Measurements from ENCODE around the gene HACD3.
A peak's percentile ranks its signal among the peaks of the same experiment; 100 is the strongest.
"Not testable (repeated sequence)": the region's sequence is repeated elsewhere in the genome, so short reads cannot be mapped to it uniquely, and the experiment has no call there.

Gene HACD3

GRCh38 chr15:65530318-65531111 lies at the start of gene HACD3:
Gene HACD3 (plus strand): TSS chr15:65530463. CDS start chr15:65530632, 169 bp downstream.
- DNase-seq = peak; percentile 85

GRCh38 chr15:65484876-65485275 lies 45.4 kb upstream of the HACD3 start:
- DNase-seq = no peak

DNA sequence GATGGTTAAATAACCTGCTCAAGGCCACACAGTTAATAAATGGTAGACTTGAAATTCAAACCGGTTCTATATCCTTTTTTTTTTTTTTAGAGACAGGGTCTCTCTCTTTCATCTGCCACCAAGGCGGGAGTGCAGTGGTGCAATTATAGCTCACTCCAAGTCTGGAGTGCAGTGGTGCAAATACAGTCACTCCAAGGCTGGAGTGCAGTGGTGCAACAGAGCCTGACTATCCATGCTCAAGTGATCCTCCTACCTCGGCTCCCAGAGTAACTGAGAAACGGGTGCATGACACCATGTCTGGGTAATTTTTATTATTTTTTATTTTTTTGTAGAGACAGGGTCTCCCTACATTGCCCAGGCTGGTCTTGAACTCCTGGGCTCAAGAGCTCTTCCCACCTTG lies 36.2 kb upstream of the HACD3 start:
- DNase-seq = no peak

GRCh38 chr15:65509321-65509720 lies 20.9 kb upstream of the HACD3 start:
- DNase-seq = no peak

DNA sequence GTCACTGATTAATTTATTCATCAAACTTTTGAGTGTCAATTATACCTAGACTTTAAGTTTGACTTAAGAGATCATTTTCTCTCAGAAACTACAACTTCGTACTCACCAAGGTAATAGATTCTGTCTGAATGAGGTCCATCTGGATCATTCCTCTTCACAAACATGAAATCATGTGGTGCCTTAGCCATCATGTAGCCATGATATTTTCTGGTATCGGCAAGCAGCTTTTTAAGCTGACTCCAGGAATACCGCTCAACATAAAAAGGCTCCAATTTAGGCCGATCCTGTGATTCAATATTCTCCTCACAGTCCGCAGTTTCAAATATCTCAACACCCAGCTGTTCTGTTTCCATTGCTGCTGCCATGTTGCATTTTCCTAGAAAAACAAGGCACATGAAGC lies 18.1 kb upstream of the HACD3 start:
- DNase-seq = no peak

GRCh38 chr15:65512807-65513416 lies 17.4 kb upstream of the HACD3 start:
- DNase-seq = no peak

DNA sequence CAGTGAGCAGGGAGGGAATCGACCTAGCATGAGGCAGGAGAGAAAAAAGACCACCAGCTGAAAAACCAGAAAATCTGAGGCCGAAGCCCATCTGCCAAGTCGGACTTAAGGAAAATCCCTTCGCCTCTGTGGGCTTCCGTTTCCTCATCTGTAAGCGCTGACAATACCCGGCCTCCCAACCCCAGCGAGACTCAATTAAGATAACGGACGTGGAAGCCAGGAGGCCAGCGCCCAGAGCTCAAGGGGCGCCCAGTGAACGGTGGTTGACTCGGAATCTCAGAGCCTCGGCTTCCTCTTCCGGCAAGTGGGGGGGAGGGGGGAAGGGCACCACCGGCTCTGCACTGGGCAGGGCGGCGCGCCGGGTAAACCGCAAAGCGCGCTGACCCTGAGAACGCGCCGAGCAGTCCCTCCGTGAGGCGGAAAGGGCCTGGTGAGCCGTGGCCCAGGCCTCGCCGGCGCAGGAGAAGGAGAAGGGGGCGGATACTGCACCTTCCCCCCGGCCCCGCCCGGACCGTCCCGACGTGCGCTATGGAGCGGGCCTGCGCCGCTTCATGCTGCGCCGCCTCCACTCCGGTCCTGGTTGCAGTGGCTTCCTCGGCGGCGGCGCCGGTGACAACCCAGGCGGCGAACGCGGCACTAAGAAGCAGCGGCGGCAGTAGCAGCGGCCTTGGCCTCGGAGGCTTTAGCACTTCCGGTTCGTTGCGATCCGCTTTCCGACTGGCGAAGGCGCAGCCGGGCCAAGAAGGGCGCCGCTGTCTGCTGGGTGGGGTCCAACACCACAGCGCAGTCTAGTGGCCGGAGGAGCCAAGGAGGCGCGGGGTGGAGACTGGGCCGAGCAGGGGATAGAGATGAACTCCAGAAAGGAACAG lies 13.0 kb upstream of the HACD3 start, which contains the start of gene DPP8:
DPP8 (minus strand) TSS at position 693 of the 869 bp plus-strand sequence. CDS start 5,136 bp downstream, outside the sequence.
- peak; percentile 92 for DNase-seq

GRCh38 chr15:65517866-65518207 lies 12.4 kb upstream of the HACD3 start:
- no peak for DNase-seq

DNA sequence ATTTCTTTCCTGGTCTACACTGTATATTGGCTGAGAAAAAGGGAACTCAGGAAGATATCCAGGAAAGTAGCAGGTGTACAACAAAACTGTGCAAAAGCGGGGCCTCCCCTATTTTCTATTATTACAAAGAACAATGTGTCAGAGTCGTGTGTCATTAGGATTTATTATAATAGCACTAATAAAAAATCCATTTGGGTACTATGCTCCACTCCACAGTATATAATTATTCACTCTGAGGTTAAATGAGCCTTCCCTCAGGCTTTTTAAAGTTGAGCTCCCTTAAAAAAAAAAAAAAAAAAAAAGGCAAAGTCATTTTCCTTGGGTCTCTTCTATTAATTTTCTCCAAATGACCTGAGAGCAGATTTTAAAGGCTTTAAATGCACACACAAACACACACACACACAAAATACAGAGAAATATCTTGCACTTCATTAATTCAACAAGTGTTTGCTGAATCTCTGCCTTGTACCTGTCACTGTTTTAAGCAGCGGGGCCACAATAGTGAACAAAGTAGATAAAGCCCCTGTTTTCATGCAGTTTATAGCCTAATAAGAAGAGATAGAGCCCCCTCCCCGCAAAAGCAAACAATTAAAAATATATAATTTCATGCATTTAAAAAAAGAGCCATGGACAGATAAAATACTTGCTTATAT lies 11.5 kb upstream of the HACD3 start:
- no peak for DNase-seq

GRCh38 chr15:65521350-65521749 lies 8.9 kb upstream of the HACD3 start:
- no peak for DNase-seq

DNA sequence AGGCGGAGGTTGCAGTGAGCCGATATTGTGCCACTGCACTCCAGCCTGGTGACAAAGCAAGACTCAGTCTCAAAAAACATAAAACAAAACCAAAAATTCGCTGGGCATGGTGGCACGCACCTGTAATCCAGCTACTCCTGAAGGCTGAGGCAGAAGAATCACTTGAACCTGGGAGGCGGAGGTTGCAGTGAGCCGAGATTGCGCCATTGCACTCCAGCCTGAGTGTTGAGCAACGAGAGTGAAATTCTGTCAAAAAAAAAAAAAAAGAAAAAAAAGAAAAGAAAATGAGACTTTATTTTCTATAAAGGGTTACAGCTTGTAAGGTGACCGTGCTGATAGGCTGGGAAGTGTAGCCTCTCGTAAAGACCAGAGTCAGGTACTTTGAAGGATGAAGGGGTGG lies 6.0 kb upstream of the HACD3 start:
- DNase-seq = no peak

- DNase-seq = no peak
Observed at GRCh38 chr15:65525622-65526021, 4.6 kb upstream of the HACD3 start.

DNA sequence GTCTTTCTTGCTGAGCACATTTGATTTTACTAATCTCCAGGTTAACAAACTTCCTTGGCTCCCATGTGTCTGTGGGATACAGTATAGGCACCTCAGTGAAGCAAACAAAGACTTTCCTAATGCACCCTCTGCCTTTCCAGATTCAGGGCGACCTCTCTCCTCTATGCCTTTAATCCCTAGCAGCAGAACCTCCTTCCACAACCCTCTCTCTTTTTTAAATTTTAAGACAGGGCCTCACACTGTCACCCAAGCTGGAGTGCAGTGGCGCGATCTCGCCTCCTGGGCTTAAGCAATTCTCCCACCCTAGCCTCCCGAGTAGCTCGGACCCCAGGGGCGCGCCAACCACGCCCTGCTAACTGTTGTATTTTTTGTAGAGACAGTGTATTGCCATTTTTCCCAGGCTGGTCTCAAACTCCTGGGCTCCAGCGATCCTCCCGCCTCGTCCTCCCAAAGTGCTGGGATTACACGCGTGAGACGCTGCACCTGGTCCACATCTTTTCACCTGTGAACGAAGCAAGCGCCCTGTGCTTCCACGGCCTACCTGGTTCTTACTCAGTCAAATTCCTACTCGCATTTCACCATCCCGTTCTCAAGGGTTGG lies 1.7 kb upstream of the HACD3 start:
- DNase-seq = no peak

- DNase-seq = no peak
Observed at GRCh38 chr15:65529762-65530317, 423 bp upstream of the HACD3 start.

DNA sequence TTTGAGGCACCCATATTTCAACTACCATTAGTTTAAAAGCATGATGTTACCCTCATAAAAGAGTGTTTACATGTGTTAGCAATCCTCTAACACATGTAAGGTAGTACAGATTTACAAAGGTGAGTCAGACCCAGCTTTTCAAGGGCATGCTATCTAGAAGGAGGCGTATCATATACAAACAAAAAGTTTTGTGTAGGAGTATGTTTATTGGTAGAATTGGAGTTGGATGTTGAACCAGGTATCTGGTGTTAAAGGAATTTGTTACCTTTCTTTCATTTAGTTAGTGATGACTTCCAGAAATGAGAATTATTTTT lies 2.4 kb downstream of the HACD3 start:
- DNase-seq = no peak

GRCh38 chr15:65533057-65533756 lies 2.9 kb downstream of the HACD3 start:
- no peak for DNase-seq

DNA sequence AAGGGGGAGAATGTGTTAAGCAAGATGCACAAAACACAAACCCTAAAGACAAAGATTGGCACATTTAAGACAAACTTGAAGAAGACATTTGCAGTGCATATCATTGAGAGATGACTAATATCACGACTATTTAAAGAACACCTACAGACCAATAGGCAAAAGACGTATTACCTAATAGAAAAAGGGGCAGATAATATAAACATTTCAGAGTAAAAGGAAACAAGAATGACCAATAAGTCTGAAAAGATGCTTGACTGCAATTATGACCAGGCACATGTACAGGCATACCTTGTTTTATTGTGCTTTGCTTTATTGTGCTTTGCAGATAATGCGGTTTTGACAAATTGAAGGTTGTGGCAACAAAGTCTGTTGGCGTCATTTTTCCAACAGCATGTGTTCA lies 4.9 kb downstream of the HACD3 start:
- DNase-seq = no peak

GRCh38 chr15:65540314-65540713 lies 10.1 kb downstream of the HACD3 start:
- DNase-seq = no peak

DNA sequence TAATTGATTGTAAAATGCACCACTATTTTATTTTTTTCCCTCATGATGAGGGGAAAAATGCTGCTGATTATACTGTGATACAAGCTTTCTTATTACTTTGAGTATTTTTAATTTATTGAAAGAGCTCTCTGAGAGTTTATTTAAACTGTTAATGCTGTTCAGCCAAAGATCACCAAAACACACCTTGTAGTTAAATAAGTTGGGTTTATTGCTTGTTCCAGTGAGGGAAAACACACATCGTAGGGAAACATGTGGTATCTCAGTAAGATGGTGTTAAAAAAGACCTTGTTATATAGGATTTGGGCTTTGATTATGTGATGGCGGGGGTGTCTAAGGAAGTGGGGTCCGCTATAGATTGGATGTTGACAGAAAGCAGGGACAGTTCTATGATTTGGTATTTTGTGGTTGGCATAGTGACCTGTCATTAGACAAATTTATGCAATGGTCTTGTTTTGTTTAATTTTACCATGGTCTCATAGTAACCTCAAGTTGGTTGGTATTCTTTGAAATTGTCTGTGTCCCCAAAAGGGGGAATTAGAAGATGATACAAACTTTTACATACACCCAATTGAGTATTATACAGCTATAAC lies 11.1 kb downstream of the HACD3 start:
- DNase-seq = no peak

- no peak for DNase-seq
Observed at GRCh38 chr15:65547841-65548240, 17.6 kb downstream of the HACD3 start.

DNA sequence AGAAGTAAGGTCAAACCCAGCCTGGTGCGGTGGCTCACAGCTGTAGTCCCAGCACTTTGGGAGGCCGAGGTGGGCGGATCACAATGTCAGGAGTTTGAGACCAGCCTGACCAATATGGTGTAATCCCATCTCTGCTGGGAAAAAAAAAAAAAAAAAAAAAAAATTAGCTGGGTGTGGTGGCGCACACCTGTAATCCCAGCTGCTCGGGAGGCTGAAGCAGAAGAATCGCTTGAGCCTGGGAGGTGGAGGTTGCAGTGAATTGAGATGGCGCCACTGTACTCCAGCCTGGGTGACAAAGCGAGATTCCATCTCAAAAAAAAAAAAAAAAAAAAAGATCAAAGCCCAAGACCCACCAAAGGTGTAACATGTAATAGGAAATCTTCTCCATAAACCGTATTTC lies 19.0 kb downstream of the HACD3 start:
- not testable (repeated sequence) for DNase-seq
